Left lobe of liver (tissue), 2 donors: Measurements from ENCODE around the gene KLK15. TPM values are rescaled to one million over a fixed set of nuclear protein-coding genes. Genes with fewer than 3 reads are reported as not detected.
"Not testable (repeated sequence)": the region's sequence is repeated elsewhere in the genome, so short reads cannot be mapped to it uniquely, and the experiment has no call there.

Source experiments
- ATAC-seq: fragments of 200-7000 bp; cut with Tn5 transposase; one replicate; pipeline ENCODE4 v1.9.1; 2020; ENCODE audit warnings: mild to moderate bottlenecking, moderate library complexity
- DNase-seq: peaks from one replicate; pipeline ENCODE4 v3.0.0-alpha.2; 2020; ENCODE audit warnings: low spot score
- total RNA-seq: library from RNA; stranded (reverse); gene quantifications from one replicate; pipeline ENCODE4 v1.2.1, GENCODE V29; 2021
- donor health status: DM: no; HTN: no; CAD: no; lungs with moderate emphysema.
- donor health status: DM: no; HTN: yes; CAD: no.

KLK15 gene
- total RNA-seq, 1 donor from 2014 or later, result not detected

DNA sequence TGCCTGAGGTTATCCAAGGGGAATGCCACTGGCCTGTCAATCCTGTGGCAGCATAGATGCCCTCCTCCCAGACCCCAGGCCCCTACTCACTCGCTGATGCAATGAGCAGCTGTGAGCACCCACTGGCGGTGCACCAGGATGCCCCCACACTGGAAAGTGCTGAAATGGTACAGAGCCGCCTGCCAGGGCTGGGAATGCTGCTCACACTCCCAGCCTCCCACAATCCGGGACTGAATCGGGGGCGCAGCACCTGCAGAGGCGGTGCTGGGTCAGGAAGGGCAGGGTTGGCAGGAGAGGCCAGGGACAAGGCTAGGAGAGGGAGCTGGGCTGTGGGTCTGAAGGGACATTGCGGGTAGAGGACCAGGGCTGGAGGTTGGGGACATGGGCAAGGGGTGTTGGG, 11.8 kb downstream of the KLK15 start:
- no peak for DNase-seq
- no peak for ATAC-seq

DNA sequence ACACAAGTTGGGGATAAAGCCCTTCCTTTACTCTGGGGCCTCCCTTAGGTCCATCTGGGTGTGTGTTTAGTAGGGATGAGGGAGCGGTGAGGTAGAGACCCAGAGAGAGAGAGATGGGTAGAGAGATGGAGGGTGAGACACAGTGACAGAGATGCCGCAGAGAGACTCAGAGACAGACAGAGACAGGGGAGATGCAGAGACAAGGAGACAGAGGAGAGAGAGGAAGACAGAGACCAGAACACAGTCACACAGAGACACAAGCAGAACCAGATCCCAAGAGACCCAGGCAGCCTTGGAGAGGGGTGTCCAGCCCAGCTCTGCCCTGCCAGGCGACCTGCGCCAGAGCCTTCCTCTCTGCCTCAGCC, 12.1 kb downstream of the KLK15 start:
- DNase-seq (no peak), ATAC-seq (no peak)

DNA sequence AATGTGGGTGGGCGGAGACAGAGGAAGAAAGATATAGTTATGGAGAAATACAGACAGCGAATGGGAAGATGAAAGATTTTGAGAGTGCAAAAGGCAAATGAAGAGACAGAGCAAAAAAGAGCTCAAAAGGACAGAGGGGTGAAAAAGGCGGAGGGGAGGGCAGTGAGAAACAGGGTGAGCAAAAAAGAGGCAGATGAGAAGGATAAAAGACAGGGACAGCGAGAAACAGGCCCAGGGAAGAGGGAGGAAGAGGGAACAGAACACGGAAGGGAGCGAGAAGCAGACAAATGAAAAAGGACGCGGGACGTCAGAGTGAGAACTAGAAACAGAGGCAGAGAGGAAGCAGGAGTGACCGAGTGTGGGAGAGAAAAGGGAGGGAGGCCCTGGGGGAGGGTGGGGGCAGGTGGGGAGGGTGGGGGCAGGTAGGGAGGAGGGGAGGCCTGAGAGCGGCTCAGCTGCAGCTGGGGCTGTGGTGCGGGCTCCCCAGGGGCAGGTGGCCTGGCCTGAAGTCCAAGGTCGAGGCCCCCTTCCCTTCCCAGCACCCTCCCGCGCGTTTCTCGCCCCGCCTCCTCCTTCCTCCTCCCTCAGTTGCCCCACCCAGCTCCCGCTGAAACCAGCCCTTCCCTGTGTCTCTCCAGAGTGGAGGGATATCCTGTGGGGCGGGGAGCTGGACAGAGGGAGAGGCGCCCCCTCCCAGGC, 12.7 kb downstream of the KLK15 start:
- DNase-seq (no peak), ATAC-seq (no peak)

DNA sequence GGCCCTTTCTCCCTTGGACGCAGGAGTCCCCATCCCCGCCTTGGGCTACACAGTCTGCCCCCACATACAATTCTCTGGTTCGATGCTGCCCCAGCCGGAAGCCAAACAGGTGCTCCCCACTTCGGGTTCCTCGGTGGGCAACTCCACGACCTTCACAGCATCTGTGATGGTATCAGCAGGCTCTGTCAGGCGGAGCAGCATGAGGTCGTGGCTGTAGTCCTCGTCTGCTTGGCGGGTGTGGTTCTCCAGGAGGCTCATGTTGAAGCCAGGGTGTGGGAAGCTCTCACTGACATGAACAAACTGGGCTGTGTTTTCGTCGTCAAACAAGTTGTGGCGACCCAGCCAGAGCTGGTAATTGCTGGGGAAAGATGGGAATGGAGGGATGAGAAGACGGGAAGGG, 13.3 kb downstream of the KLK15 start:
- DNase-seq (no peak), ATAC-seq (no peak)

DNA sequence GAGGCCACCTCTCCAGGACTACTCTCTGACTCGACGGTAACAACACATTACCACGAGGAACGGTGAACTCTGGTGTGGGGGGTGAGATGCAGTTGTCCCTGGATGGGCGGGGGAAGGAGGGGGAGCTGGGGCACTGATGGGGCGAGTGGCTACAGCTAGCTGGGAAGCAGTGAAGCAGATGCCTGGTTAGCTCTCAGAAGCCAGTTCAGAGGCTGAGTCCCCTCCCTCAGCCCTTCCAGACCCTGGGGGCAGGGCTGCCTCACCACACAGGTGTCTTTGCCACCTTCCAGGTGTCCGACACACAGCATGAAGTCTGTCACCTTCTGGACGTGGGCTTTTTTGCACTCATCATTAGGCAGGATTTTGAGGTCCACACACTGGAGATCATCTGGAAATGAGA, 13.7 kb downstream of the KLK15 start:
- DNase-seq, result no peak
- ATAC-seq, result no peak

DNA sequence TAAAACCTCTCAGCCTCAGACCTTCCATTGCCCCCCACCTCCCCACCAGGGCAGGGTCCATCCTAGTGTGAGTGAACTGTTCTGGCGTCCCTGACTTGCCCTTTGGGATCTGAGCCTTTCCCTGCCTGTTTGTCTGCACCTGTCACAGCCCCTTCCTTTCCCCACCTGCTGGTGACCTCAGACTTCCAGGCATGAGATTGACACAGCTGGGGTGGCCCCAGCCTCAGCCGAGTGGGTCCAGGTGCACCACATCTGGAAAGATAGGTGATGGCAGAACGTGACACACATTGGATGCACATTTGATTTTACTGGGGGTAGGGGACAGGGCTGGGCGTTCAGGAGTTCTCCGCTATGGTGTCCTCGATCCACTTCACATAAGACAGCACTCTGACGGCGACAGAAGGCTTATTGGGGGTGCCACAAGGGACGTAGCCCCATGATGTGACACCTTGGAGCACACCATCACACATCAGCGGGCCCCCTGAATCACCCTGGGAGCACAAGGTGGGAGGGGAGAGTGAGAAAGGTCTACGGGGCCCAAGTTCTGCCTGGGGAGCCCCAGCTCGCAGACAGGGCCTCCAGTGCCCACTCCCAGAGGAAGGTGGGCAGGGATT, 14.4 kb downstream of the KLK15 start:
- DNase-seq (no peak), ATAC-seq (no peak)

DNA sequence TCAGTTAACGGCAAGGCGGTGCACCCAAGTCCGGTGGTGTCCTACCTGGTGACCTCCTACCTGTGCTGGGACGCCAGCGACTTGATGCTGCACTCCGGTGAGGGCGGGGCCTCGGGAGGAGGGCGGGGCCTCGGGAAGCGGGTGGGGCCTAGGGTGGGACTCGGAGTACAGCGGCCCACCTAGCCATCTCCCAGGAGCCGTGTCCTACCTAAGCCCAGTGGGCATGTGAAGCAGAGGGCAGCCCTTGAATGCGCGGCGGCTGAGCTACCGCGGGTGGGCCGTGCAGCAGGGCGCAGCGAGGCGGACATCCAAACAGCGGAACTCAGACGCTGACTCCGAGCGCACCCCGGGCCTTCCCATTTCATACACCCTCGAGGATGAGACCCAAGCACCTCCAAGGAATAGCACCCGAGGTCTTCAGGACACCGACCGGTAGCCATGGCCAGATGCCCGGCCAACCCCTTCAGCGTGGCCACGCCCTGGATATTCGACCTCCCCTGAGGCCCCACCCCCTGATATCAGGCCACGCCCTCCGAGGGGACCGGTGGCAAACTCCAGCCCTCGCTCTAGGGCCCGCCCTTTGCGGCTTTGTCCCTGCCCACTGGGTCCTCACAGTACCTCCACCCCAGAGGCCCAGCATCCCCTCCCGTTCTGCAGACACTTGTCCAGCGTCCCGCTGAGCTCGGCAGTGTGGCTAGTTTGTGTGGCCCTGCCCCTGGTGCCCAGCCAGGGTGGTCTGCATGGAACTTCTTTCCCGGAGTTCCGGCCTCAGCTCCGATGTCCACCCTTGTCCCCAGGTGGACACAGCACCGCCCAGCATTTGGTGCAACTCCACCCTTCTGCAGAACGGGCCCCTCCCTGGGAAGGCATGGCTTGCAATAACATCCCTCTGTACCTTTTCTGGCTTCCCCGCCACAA, 15.2 kb downstream of the KLK15 start:
- no peak for DNase-seq
- peak; percentile 37 for ATAC-seq

DNA sequence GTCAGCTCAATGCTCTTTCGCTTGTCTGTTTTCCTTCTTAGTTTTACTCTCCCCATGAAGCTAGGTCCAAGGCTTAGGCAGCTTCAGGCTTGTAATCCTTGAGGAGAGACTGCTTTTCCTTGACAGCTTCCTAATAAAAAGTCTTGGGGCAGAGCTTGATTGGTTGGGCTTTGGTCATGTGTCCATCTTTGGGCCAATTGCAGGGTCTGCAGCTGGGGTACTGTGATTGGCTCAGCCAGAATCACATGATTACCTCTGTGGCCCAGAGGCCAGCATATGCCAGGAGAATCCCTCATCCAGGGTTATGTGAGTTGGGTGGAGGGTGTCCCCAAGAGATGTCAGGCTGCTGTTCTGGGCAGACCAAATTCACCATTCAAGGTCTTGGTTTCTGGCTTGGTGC, 17.9 kb downstream of the KLK15 start:
- ATAC-seq, result no peak

DNA sequence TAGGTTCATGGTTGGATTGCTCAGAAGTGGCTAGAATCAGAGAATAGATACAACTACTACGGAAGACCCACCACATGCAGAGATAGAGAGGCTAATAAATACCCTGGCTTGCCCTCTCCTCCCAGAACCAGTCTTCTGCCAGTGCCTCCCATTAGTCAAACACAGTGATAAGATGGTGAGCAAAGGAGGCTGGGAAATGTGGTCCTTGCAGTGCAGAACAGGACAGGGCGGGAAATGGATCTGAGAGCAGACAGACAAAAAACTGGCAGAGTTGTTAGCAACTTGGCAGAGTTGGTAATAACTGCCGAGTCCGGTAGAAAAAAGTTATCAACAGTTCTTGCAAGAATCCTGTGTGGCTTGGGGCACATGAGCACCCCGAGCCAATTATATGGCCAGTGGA, 18.5 kb downstream of the KLK15 start:
- DNase-seq (no peak), ATAC-seq (no peak)

More for the DNA sequence above, 17.9 kb downstream of the KLK15 start:
- DNase-seq, result no peak

DNA sequence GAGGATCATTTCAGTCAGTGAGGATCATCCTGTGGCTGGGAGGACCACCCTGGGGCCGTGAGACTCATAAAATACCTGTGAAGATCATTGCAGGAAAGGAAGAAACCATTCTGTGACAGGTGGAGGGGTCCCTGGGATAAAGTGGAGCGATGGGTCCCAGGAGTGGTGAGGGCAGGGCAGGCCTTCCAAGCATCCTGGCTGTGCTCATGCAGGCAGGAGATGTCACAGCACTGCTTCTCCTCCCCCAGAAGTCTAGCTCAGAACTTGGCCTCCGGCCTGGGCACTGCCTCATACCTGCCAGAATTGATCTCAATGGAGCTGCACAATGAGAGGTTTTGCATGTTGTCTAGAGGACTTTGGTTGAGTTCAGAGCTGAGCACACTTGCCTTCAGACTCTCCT, 20.9 kb downstream of the KLK15 start:
- no peak for DNase-seq
- no peak for ATAC-seq

DNA sequence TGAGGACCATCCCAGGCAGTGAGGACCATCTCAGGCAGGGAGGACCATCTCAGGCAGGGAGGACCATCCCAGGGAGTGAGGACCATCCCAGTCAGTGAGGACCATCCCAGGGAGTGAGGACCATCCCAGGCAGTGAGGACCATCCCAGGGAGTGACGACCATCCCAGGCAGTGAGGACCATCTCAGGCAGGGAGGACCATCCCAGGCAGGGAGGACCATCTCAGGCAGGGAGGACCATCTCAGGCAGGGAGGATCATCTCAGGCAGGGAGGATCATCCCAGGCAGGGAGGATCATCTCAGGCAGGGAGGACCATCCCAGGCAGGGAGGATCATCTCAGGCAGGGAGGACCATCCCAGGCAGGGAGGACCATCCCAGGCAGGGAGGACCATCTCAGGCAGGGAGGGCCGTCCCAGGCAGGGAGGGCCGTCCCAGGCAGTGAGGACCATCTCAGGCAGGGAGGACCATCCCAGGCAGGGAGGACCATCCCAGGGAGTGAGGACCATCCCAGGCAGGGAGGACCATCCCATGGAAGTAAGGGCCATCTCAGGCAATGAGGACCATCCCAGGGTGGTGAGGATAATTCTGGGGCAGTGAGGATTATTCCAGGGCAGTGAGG, 21.6 kb downstream of the KLK15 start:
- ATAC-seq, DNase-seq: not testable (repeated sequence)

DNA sequence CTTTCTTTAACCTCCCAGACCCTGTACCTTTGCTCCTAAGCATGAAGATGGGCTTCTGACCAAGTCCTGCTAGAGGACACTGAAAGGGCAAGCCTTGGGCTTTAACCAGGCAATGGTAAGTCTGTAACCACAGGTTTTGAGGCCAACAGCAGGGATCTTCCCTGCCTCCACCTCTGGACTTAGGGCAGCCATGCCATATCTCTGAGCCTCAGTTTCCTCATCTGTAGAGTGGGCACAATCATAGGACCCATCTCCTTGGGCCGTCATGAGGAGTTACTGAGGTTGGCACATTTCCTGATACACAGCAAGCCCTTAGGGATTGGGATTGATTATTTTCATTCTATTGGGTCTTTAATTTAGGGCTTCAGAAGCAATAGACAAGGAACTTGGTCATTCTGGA, 24.5 kb downstream of the KLK15 start:
- ATAC-seq, result no peak
- DNase-seq, result no peak

DNA sequence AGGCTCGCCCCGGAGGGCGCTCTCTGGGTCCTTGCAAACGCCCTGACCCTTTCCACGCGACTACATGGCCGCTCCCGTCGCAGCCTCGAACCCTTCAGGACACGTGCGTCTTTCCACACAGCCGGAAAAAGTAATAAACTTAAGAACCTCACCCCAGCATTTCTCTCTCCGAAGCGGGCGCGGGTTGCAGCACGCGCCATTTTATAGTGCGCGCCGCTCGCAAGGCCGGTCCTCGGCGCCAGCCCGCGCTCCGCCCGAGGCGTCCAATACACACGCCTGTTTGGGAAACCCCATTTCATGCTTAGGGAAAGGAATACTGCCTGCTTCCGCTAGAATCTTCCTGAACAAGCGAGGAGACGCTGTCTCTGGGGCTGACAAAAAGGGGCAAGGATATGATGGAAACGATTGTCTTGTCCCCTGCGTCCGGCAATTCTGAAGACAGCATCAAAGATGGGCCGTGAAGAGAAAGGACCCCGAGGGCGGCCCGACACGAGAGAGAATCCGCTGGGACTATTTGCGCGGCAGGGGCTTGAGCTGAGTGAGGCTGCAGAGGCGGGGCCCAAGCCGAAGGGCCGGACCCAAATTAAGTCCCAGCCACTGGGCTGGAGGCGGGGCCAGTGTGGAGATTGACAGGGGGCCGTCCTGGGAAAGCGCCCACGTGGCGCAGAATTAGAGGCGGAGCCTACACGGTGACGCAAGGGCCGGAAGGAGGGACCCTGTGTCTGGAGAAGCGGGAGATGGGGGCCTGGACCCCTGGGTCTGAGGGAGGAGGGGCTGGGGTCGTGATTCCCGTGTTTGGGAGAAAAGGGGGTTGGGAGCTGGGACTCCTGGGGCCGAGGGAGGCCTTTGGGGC, 28.7 kb downstream of the KLK15 start:
- DNase-seq (peak; percentile 99), ATAC-seq (peak; percentile 98)

DNA sequence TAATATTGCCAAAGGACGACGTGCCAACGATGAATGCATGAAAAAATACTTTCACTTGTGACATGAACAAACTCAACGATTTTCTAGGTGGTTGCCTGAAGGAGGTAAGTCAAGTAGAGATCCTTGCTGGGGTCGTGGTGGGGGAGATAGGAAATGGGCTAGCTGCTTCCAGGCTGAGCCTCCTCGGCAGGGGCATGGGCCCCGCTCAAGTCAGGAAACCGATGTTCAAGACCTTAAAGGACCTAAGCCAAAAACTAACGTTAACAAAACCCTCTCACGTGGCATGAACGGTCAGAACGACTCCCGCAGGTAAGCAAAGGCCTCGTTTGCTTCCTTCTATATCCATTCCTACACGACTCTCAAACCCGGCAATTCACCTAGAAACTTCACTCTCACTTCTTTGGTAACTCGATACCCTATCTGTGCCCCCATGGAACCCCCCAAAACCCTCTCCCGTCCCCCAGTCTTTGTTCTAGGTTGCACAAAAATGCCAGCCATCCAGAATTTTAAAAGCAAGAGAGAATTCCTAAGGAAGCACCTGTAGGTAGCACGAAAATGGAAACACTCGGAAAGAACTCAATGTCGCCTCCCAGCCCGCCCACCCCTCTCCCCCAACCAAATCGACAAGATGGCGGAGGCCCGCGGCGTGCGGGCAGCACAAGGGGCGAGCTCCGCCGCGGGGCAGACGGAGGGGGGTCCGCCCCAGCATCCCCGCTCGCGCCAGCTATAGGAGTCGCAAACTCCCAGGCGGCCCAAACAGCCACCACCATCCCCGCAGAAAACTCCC, 29.5 kb downstream of the KLK15 start:
- ATAC-seq, result peak; percentile 2
- DNase-seq, result no peak

DNA sequence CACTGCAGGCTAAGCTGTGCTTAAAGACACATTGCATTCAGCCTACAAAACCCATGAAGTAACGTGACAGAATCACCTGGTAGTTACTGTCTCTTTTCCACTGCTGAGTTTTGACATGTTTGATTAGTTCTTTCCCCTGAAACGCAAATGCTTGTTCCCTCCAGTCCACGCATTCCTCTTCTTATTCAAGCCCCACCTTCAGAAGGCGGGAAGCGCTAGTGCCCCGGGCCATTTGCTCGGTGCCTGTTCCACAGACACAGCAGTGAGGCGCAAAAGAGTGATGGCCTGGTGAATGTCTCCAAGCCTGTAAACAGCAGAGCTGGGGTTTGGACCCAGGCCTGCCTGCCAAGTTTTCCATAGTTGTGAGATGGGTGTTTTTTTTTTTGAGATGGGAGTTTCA, 32.3 kb downstream of the KLK15 start:
- ATAC-seq, result no peak
- DNase-seq, result no peak

DNA sequence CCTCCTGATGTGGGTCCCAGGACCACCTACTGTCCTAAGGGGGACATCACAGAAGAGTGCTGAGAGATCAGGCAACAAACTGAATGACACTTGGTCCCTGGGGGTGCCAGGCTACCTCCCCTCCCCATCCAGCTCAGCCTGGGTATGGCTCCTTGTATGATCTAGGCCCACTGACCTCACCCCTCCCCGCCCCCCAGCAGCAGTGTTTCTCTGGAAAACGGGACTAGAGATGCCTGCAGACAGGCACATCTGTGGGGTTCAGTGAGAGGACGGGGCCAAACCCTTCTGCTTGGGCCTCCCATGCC, 33.9 kb downstream of the KLK15 start:
- no peak for DNase-seq
- ATAC-seq, result no peak

DNA sequence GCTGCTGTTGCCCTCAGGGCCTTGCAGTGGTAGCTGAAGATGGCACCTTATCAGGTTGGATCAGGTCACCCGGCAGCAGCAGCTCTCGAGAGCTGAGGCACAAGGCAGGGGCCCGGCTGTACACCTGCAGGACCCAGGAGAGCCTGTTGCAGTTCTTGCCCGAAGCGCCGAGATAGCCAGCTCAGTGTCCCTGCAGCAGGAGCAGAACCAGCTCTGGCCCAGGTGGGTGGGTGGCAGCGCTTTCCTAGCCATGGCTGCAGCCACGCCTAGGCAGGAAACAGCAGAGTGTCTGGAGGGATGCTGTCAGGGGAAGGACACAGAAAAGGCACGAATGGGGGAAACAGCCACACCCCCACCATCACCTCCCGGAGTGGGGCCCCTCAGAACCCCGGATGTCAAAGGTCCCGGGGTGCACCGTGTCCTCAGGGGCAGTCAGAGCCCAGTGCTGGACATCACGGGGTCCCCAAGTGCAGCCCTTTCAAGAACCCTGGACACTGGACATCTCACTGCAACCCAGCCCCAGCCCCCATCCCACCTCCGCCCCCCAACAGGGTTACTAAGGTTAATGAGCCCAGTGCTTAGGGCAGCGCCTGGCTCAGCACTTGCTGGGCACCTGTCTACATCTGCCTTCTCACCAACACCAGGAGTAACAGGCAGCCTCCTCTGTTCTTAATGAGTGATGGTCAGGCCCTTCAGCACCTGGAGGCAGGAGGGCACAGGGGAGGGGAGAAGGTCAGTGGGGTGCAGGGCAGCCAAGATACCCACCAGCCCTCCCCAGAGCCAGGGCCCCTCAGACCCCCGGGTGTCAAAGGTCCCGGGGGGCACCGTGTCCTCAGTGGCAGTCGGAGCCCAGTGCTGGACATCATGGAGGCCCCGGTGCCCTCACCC, 34.5 kb downstream of the KLK15 start:
- no peak for DNase-seq
- ATAC-seq, result no peak

DNA sequence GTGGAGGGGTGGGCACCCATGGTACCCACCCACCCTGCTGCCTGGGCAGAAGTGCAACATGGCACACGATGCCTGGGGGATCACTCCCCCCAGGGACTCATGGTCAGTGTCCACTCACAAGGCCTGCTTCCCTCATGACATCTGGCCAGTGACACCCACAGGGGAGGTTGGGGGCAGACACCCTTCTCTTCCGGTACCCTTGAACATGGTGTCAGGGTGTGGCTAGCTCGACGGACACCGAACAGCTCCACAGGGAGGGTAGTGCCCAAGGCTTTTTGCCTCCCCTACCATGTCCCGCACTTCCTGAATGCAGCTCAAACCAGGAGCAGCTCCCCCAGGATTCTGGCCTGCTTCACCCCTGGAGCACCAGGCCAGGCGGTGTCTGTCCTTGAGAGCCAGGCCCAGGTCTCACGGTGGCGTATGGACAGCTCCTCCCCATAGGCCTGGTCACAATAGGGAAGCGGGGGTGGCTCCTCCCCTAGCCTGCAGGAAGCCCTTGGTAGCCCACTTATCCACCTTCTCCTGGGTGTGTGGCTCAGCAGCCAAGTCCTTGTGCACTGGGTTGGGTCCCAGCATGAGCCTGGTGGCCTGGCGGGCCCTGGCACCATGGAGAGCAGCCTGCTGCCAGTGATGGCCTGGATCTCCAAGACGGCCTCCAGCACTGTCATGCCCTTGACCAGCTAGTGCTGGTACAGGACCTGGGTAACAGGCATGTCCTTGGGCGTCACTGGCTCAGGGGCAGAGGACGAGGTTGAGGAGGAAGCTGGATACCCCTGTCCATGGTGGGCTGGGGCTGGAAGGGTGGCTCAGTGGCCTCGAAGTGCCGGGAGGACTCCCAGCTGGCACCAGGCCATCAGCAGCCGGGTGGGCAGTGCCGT, 35.4 kb downstream of the KLK15 start:
- DNase-seq, result no peak
- no peak for ATAC-seq
